T47D (cell line): ENCODE results near the gene FCGBP.

Experiments
- DNase-seq, 2 experiments: peaks; one replicate each; pipeline versions ENCODE4 v3.0.0 to v3.0.0-alpha.2; 2011 to 2012; ENCODE audit warnings: low read depth in 1 of 2, low spot score in 1 of 2
- JUND ChIP-seq: IDR thresholded peaks from 2 replicates; pipeline ENCODE4 v1.6.1; 2012; ENCODE audit warnings: low read depth
- in situ Hi-C: cut with HindIII; loops from 2 replicates; pipeline ENCODE4 v1.10.0; 2016; ENCODE audit warnings: low sequenced_read_pairs, low pct_unique_long_range_greater_than_20kb

The FCGBP gene

GRCh38 chr19:39940221-39940833 is 5.9 kb upstream of the FCGBP start:
- TF ChIP-seq JUND: no peak
- in situ Hi-C loops: no loop called here
- DNase-seq: no peak

- in situ Hi-C loops: no loop called here
- no peak for DNase-seq
- no peak for TF ChIP-seq JUND
Observed at GRCh38 chr19:39939556-39939955, 5.1 kb upstream of the FCGBP start.

DNA sequence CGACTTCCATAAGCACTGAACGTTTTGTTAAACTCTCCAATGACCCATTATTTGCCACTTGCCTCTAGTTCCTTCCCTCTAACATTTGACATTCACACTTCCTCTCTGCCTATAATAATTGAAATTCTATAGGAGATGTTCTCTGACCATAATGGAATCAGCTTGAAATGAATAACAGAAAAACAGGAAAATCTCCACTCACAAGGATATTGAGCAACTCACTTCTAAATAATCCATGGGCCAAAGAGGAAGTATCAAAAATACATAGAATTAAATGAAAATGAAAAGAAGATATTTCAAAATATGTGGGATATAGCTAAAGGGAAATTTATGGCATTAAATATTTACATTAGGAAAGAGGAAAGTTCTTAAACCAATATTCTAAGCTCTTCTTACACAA is 3.4 kb upstream of the FCGBP start:
- no peak for DNase-seq
- in situ Hi-C loops: no loop called here
- TF ChIP-seq JUND: no peak

GRCh38 chr19:39937094-39937720 is 2.8 kb upstream of the FCGBP start:
- no peak for DNase-seq
- TF ChIP-seq JUND: no peak
- in situ Hi-C loops: no loop called here

- in situ Hi-C loops: no loop called here
- no peak for TF ChIP-seq JUND
- no peak for DNase-seq
Observed at GRCh38 chr19:39936622-39937021, 2.2 kb upstream of the FCGBP start.

DNA sequence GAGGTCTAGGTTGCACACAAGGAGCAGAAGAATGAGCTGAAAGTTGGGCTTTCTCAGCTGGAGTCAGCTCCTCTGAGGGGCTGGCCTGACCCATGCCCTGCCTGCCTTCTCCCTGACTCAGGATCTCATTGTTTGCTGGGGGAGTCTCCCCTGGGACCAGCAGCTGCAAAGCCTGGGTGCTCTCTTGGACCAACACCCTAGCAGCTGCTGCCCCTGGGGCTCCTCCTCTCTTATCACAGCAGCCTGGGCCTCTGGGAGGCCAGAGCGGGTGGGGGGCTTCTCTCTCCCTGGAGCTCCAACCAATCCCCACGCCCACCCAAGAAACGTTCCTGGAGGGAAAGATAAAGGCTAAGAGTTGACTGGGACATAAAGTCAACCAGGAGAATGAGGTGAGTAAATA is 1.6 kb upstream of the FCGBP start:
- no peak for DNase-seq
- TF ChIP-seq JUND: no peak
- in situ Hi-C loops: no loop called here

- TF ChIP-seq JUND: no peak
- in situ Hi-C loops: no loop called here
- no peak for DNase-seq
Observed at GRCh38 chr19:39935364-39935661, 879 bp upstream of the FCGBP start.

GRCh38 chr19:39929750-39930149 is 4.7 kb downstream of the FCGBP start:
- in situ Hi-C loops: no loop called here
- no peak for TF ChIP-seq JUND
- no peak for DNase-seq

DNA sequence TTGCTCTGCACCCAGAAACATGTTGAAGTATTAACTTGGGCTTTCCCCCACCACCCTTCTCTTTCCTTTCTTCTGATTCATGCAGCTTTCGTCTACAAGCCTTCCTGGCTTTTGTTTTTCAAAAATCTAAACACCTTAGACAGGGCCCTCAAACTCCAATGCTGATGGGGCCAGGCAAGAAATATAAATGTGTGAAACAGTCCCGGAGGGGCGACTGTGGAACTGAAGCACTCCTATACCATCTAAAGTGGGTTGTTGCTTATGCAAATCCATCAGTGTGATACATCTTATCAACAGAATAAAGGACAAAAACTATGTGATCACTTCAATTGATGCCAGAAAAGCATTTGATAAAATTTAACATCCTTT is 6.1 kb downstream of the FCGBP start:
- TF ChIP-seq JUND: no peak
- in situ Hi-C loops: no loop called here
- no peak for DNase-seq

DNA sequence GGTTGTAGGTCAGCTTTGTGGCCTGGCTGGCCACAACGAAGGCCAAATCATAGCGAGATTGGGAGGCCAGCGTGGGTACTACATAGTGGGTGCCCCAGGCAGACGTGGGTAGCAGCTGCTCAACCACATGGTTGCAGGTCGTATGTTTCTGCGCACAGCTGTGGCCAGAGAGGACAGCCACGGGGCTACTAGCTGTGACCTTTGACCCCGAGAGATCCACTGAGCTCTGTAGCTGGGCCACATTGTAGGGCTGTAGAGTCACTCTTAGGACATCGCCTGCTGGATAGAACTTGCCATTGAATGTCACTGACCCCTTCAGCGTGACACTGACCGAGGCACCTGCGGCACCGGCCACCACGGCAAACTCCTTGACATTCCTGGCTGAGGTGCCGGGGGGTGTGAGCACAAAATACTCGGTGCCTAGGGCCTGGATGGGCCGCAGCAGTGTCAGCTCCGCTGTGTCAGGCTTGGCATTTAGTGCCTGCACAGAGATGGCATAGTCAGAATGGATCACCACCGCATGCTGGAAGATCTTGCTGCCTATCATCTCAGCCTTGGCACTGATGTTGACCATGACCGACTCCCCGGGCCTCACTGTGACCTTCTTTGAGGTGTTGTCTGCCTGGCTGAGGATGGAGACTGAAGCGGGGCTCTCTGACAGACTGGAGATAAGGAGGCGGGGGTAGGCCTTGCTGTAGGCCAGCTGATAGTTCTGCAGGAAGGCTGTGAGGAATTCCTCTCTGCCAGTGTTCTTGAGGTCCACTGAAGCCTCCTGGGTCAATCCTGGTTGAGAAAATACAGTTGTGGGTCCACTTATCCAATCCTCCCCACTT is 6.7 kb downstream of the FCGBP start:
- DNase-seq: no peak
- TF ChIP-seq JUND: no peak
- in situ Hi-C loops: no loop called here

GRCh38 chr19:39927076-39927475 is 7.4 kb downstream of the FCGBP start:
- DNase-seq: no peak
- in situ Hi-C loops: no loop called here
- TF ChIP-seq JUND: no peak

GRCh38 chr19:39926170-39926760 is 8.2 kb downstream of the FCGBP start:
- DNase-seq: no peak
- TF ChIP-seq JUND: no peak
- in situ Hi-C loops: no loop called here

GRCh38 chr19:39924952-39925351 is 9.5 kb downstream of the FCGBP start:
- no peak for TF ChIP-seq JUND
- in situ Hi-C loops: no loop called here

More at GRCh38 chr19:39924952-39925351, 9.5 kb downstream of the FCGBP start:
- no peak for DNase-seq
